HepG2 (cell line): ENCODE data around the gene KATNB1. TPM values are rescaled to one million over a fixed set of nuclear protein-coding genes. Genes with fewer than 3 reads are reported as not detected.

Experiments
- ADNP ChIP-seq: sonication (generic); formaldehyde crosslinking; IDR thresholded peaks from 2 replicates; pipeline ENCODE4 v1.4.0; 2020; ENCODE audit warnings: missing genetic modification reagents
- ATF7 ChIP-seq, 2 experiments: fragments of 450-650 bp in 1 of 2; sonication (generic) in 1 of 2; formaldehyde crosslinking in 1 of 2; IDR thresholded peaks; 2 replicates each; pipeline versions ENCODE4 v1.4.0 to v1.6.1; 2016 to 2020; ENCODE audit warnings: antibody characterized with exemption in 1 of 2, mild to moderate bottlenecking in 1 of 2, missing genetic modification reagents in 1 of 2
- CENPX ChIP-seq: sonication (generic); formaldehyde crosslinking; IDR thresholded peaks from 2 replicates; pipeline ENCODE4 v1.9.0; 2021; ENCODE audit warnings: mild to moderate bottlenecking, missing genetic modification reagents, moderate library complexity
- DPF2 ChIP-seq: sonication (generic); formaldehyde crosslinking; IDR thresholded peaks from 2 replicates; pipeline ENCODE4 v1.4.0; 2020; ENCODE audit warnings: mild to moderate bottlenecking, low read depth, missing genetic modification reagents, borderline replicate concordance
- EED ChIP-seq: sonication (generic); formaldehyde crosslinking; IDR thresholded peaks from 2 replicates; pipeline ENCODE4 v1.5.0; 2020; ENCODE audit warnings: mild to moderate bottlenecking, missing genetic modification reagents
- ESRRA ChIP-seq: sonication (generic); formaldehyde crosslinking; IDR thresholded peaks from 2 replicates; pipeline ENCODE4 v1.5.1; 2020; ENCODE audit warnings: mild to moderate bottlenecking, low read depth, missing genetic modification reagents
- HHEX ChIP-seq: IDR thresholded peaks from 2 replicates; pipeline ENCODE4 v1.6.1; 2016; ENCODE audit warnings: control low read depth
- HIVEP1 ChIP-seq: sonication (generic); formaldehyde crosslinking; IDR thresholded peaks from 2 replicates; pipeline ENCODE4 v1.4.0; 2020; ENCODE audit warnings: mild to moderate bottlenecking, missing genetic modification reagents
- HMG20B ChIP-seq: conservative IDR thresholded peaks from 2 replicates; pipeline ENCODE4 v1.6.1; 2016; ENCODE audit warnings: missing genetic modification reagents, missing compliant biosample characterization
- HNF4G ChIP-seq, 2 experiments: sonication (generic) in 1 of 2; formaldehyde crosslinking in 1 of 2; IDR thresholded peaks; 2 replicates each; pipeline versions ENCODE4 v1.4.0 to v1.6.1; 2011 to 2020; ENCODE audit warnings: borderline replicate concordance in 2 of 2, low read depth in 2 of 2, mild to moderate bottlenecking in 2 of 2, low read length in 1 of 2, missing genetic modification reagents in 1 of 2, moderate library complexity in 1 of 2
- MIXL1 ChIP-seq: IDR thresholded peaks from 2 replicates; pipeline ENCODE4 v1.6.1; 2016
- MYC ChIP-seq: sonication (generic); formaldehyde crosslinking; IDR thresholded peaks from 2 replicates; pipeline ENCODE4 v1.9.0; 2021; ENCODE audit warnings: missing genetic modification reagents, borderline replicate concordance
- NCOA2 ChIP-seq: sonication (generic); formaldehyde crosslinking; IDR thresholded peaks from 2 replicates; pipeline ENCODE4 v1.8.0; 2022; ENCODE audit warnings: inconsistent platforms
- NFAT5 ChIP-seq: sonication (generic); formaldehyde crosslinking; IDR thresholded peaks from 2 replicates; pipeline ENCODE4 v1.4.0; 2020; ENCODE audit warnings: missing genetic modification reagents
- PHF8 ChIP-seq: sonication (generic); formaldehyde crosslinking; IDR thresholded peaks from 2 replicates; pipeline ENCODE4 v1.5.0; 2020; ENCODE audit warnings: missing genetic modification reagents
- SETDB1 ChIP-seq: sonication (generic); formaldehyde crosslinking; IDR thresholded peaks from 2 replicates; pipeline ENCODE4 v1.5.1; 2020; ENCODE audit warnings: missing genetic modification reagents, mild to moderate bottlenecking, borderline replicate concordance
- SIN3A ChIP-seq: IDR thresholded peaks from 2 replicates; pipeline ENCODE4 v1.6.1; 2011; ENCODE audit warnings: low read depth, mild to moderate bottlenecking, control low read depth, low read length, borderline replicate concordance
- SP4 ChIP-seq: sonication (generic); formaldehyde crosslinking; IDR thresholded peaks from 2 replicates; pipeline ENCODE4 v1.8.1; 2023; ENCODE audit warnings: mild to moderate bottlenecking, missing genetic modification reagents
- TP53 ChIP-seq: sonication (generic); formaldehyde crosslinking; conservative IDR thresholded peaks from 2 replicates; pipeline ENCODE4 v1.4.0; 2020; ENCODE audit warnings: missing genetic modification reagents
- ZFP62 ChIP-seq: sonication (generic); formaldehyde crosslinking; IDR thresholded peaks from 2 replicates; pipeline ENCODE4 v1.4.0; 2020; ENCODE audit warnings: missing genetic modification reagents
- ZFYVE20 ChIP-seq: sonication (generic); formaldehyde crosslinking; IDR thresholded peaks from 2 replicates; pipeline ENCODE4 v1.8.0; 2023; ENCODE audit warnings: low read depth, mild to moderate bottlenecking, moderate library complexity, missing genetic modification reagents, borderline replicate concordance
- ZNF138 ChIP-seq: sonication (generic); formaldehyde crosslinking; IDR thresholded peaks from 2 replicates; pipeline ENCODE4 v1.5.0; 2020; ENCODE audit warnings: mild to moderate bottlenecking, low read depth, missing genetic modification reagents
- ZNF367 ChIP-seq: sonication (generic); formaldehyde crosslinking; IDR thresholded peaks from 2 replicates; pipeline ENCODE4 v1.4.0; 2020; ENCODE audit warnings: missing genetic modification reagents, borderline replicate concordance
- ZNF451 ChIP-seq: sonication (generic); formaldehyde crosslinking; IDR thresholded peaks from 2 replicates; pipeline ENCODE4 v1.5.0; 2020; ENCODE audit warnings: mild to moderate bottlenecking, missing genetic modification reagents
- ZNF713 ChIP-seq: sonication (generic); formaldehyde crosslinking; IDR thresholded peaks from 2 replicates; pipeline ENCODE4 v1.4.0; 2020; ENCODE audit warnings: mild to moderate bottlenecking, missing genetic modification reagents
- ZNF891 ChIP-seq: sonication (generic); formaldehyde crosslinking; IDR thresholded peaks from 2 replicates; pipeline ENCODE4 v1.5.0; 2020; ENCODE audit warnings: mild to moderate bottlenecking, missing genetic modification reagents
- polyA plus RNA-seq, 8 experiments: library from polyadenylated mRNA; depleted of rRNA in 3 of 8; stranded (reverse) in 7 of 8; unstranded in 1 of 8; fragments of >200 nt; fragmentation: Illumina TruSeq in 4 of 8; extraction: Trizol in 4 of 8; gene quantifications; 2 replicates each; pipeline versions ENCODE4 v1.2.1 to v1.2.3, GENCODE V29; 2011 to 2016; ENCODE audit warnings: low read depth in 4 of 8, missing spikeins in 1 of 8, mixed read lengths in 1 of 8; ENCODE audit not compliant: insufficient read depth in 1 of 8
- total RNA-seq, 5 experiments: library from RNA; depleted of rRNA; stranded (reverse); fragments of >200 nt; fragmentation: Illumina TruSeq; extraction: Trizol; gene quantifications; 2 replicates each; pipeline ENCODE4 v1.2.3, GENCODE V29; 2016; ENCODE audit warnings: low read depth in 1 of 5

The KATNB1 gene
- total and polyA plus RNA-seq, 2 of the 13 experiments (the other 11 are each of a cell fraction or from before 2014, with no cell fraction given) = 31.5 to 43.5 TPM

GRCh38 chr16:57802341-57803133, 67.0 kb downstream of the KATNB1 start, which contains the start of gene KIFC3 (continued):
- TF ChIP-seq PHF8 (CRISPR knock-in tag) (peak; percentile 70; the same call in 1 of the 2 replicates), MIXL1 (CRISPR knock-in tag) (no peak), CENPX (CRISPR knock-in tag) (no peak), HMG20B (CRISPR knock-in tag) (no peak), HHEX (no peak), ZNF891 (CRISPR knock-in tag) (no peak), ESRRA (CRISPR knock-in tag) (no peak; the same call in 1 of the 2 replicates), HNF4G (IDR thresholded peaks at IDR 0.05; ENCODE audit: borderline replicate concordance, low read depth, low read length) (no peak), HNF4G (CRISPR knock-in tag; IDR thresholded peaks at IDR 0.05; ENCODE audit: borderline replicate concordance, low read depth) (peak; percentile 69), SIN3A (peak; percentile 92; the same call in 1 of the 2 replicates), HIVEP1 (CRISPR knock-in tag) (no peak; the same call in 1 of the 2 replicates), ATF7 (IDR thresholded peaks at IDR 0.05) (no peak), ATF7 (CRISPR knock-in tag; IDR thresholded peaks at IDR 0.05) (peak; percentile 49; the same call in 1 of the 2 replicates), ZNF713 (CRISPR knock-in tag) (no peak; the same call in none of the 2 replicates), ZFYVE20 (CRISPR knock-in tag) (peak; percentile 46; the same call in 1 of the 2 replicates), SP4 (CRISPR knock-in tag) (peak; percentile 72), EED (CRISPR knock-in tag) (peak; percentile 94), MYC (peak; percentile 95), SETDB1 (no peak), ZNF367 (0 out of 2 replicates have a peak, but pooled peaks have one; percentile 59), ZNF138 (CRISPR knock-in tag) (peak; percentile 90; the same call in 1 of the 2 replicates), DPF2 (peak; percentile 64; the same call in 1 of the 2 replicates), ADNP (CRISPR knock-in tag) (no peak; the same call in 1 of the 2 replicates), TP53 (CRISPR knock-in tag) (0 out of 2 replicates have a peak, but pooled peaks have one; percentile 33), ZNF451 (CRISPR knock-in tag) (0 out of 2 replicates have a peak, but pooled peaks have one; percentile 22), NFAT5 (peak; percentile 86; the same call in 1 of the 2 replicates), NCOA2 (CRISPR knock-in tag) (peak; percentile 5; the same call in 1 of the 2 replicates), ZFP62 (no peak)
